GM23338 (cell line): Measurements from ENCODE around the gene EMC1.
"Not testable (repeated sequence)": the region's sequence is repeated elsewhere in the genome, so short reads cannot be mapped to it uniquely, and the experiment has no call there.

ENCODE experiments used
- CREB1 ChIP-seq: fragments of 250-450 bp; sonication (Bioruptor Pico); IDR thresholded peaks from 2 replicates; pipeline ENCODE4 v1.5.0; 2020; ENCODE audit warnings: low read depth, mild to moderate bottlenecking, moderate library complexity
- CTCF ChIP-seq, 2 experiments: fragments of 200-600 bp in 1 of 2; sonication (generic) in 1 of 2; conservative IDR thresholded peaks; 2 replicates each; pipeline versions ENCODE4 v1.5.1 to v1.6.1; 2016 to 2017; ENCODE audit warnings: antibody characterized with exemption in 2 of 2, low read depth in 2 of 2, mild to moderate bottlenecking in 2 of 2, moderate library complexity in 1 of 2
- EZH2 ChIP-seq: fragments of 200-600 bp; sonication (generic); IDR thresholded peaks from one replicate; pipeline ENCODE4 v1.8.0; 2017; ENCODE audit warnings: antibody characterized with exemption, mild to moderate bottlenecking, low read depth; ENCODE audit not compliant: unreplicated experiment
- EZH2phosphoT487 ChIP-seq: fragments of 200-600 bp; sonication (generic); IDR thresholded peaks from one replicate; pipeline ENCODE4 v1.8.1; 2018; ENCODE audit warnings: antibody characterized with exemption; ENCODE audit not compliant: unreplicated experiment
- JUNB ChIP-seq: IDR thresholded peaks from one replicate; pipeline ENCODE4 v1.6.1; 2016; ENCODE audit warnings: antibody characterized with exemption; ENCODE audit not compliant: unreplicated experiment
- POLR2AphosphoS5 ChIP-seq: IDR thresholded peaks from 2 replicates; pipeline ENCODE4 v1.6.1; 2016; ENCODE audit warnings: antibody characterized with exemption, low read depth
- REST ChIP-seq: IDR thresholded peaks from one replicate; pipeline ENCODE4 v1.6.1; 2018; ENCODE audit warnings: antibody characterized with exemption; ENCODE audit not compliant: unreplicated experiment

- not testable (repeated sequence) for TF ChIP-seq CTCF (conservative IDR thresholded peaks at IDR 0.05; ENCODE audit: low read depth in 2 of 2); CREB1 (CRISPR knock-in tag); REST; EZH2; POLR2AphosphoS5; JUNB; EZH2phosphoT487
These were observed 19.0 kb upstream of the EMC1 start for GRCh38 chr1:19270343-19270730.
